Endothelial cell of umbilical vein (primary cell): ENCODE data around the gene KRT83. TPM values are rescaled to one million over a fixed set of nuclear protein-coding genes. Genes with fewer than 3 reads are reported as not detected.

Experiments used
- BruUV-seq: library from RNA; stranded (reverse); fragments of 400-500 nt; replicated peaks from 2 replicates; lab custom pipeline; 2021; lab: Mats Ljungman, UMichigan
- CTCF ChIA-PET: fragments of 300-600, 350-600 bp; sonication (Branson Sonifier 250); formaldehyde crosslinking; loops from one replicate; lab custom pipeline; 2021; ENCODE audit warnings: antibody characterized with exemption, inconsistent platforms; lab: Charles Lee
- POLR2A ChIA-PET: fragments of 300-600, 350-600 bp; sonication (Branson Sonifier 250); formaldehyde crosslinking; loops from one replicate; lab custom pipeline; 2021; ENCODE audit warnings: antibody characterized with exemption, inconsistent platforms; lab: Charles Lee
- DNase-seq: peaks from one replicate; pipeline ENCODE4 v3.0.0-alpha.2; 2011; ENCODE audit warnings: low read depth, low spot score
- FAIRE-seq: peaks from 2 replicates; lab custom pipeline; 2011; peaks lifted over from hg19 to GRCh38; lab: Jason Lieb, UNC
- H2AFZ ChIP-seq: 2 replicates; pipeline ENCODE4 v1.6.0; 2012; ENCODE audit warnings: low read depth, low read length, control low read depth, inconsistent platforms
- H3K27ac ChIP-seq: 2 replicates; pipeline ENCODE4 v1.5.1; 2011; ENCODE audit warnings: low read depth, mild to moderate bottlenecking, control low read depth, low read length, moderate library complexity; ENCODE audit not compliant: insufficient read depth
- H3K27me3 ChIP-seq, 2 experiments: 2 replicates each; pipeline versions ENCODE4 v1.6.0 to v1.6.1; 2011; ENCODE audit warnings: low read length in 2 of 2, mixed read lengths in 1 of 2; ENCODE audit not compliant: control insufficient read depth in 2 of 2, insufficient read depth in 2 of 2
- H3K36me3 ChIP-seq, 2 experiments: 2 replicates in 1 of 2; 3 replicates in 1 of 2; pipeline ENCODE4 v1.5.1; 2011; ENCODE audit warnings: low read length in 2 of 2, mild to moderate bottlenecking in 1 of 2, moderate library complexity in 1 of 2; ENCODE audit not compliant: control insufficient read depth in 2 of 2, insufficient read depth in 2 of 2; ENCODE audit errors: extremely low read depth in 1 of 2
- H3K4me1 ChIP-seq: 3 replicates; pipeline ENCODE4 v1.5.1; 2011; ENCODE audit warnings: mild to moderate bottlenecking, low read length; ENCODE audit not compliant: control insufficient read depth, insufficient read depth; ENCODE audit errors: extremely low read depth
- H3K4me2 ChIP-seq: 2 replicates; pipeline ENCODE4 v1.6.1; 2011; ENCODE audit warnings: low read length, control low read depth, mixed read lengths; ENCODE audit not compliant: insufficient read depth
- H3K4me3 ChIP-seq, 3 experiments: fragments of 200-600 bp in 1 of 3; sonication (generic), shearing (Covaris generic) in 1 of 3; replicated peaks in 1 of 3; 2 replicates each; pipeline ENCODE4 v1.5.1; 2011 to 2016; ENCODE audit warnings: control low read depth in 3 of 3, low read length in 3 of 3, mild to moderate bottlenecking in 2 of 3, inconsistent platforms in 1 of 3, low read depth in 1 of 3, moderate library complexity in 1 of 3; ENCODE audit not compliant: insufficient read depth in 1 of 3
- H3K79me2 ChIP-seq: 2 replicates; pipeline ENCODE4 v1.6.0; 2012; ENCODE audit warnings: low read length, inconsistent platforms; ENCODE audit not compliant: control insufficient read depth, insufficient read depth
- H3K9ac ChIP-seq: replicated peaks from 2 replicates; pipeline ENCODE3; 2011; ENCODE audit warnings: low read length, control low read depth; ENCODE audit not compliant: insufficient read depth; ENCODE audit errors: extremely low read depth
- H3K9me1 ChIP-seq: replicated peaks from 3 replicates; pipeline ENCODE4 v1.6.0; 2011; ENCODE audit warnings: mild to moderate bottlenecking, low read length; ENCODE audit not compliant: control insufficient read depth, insufficient read depth; ENCODE audit errors: extremely low read depth
- H3K9me3 ChIP-seq: replicated peaks from 2 replicates; pipeline ENCODE4 v1.5.1; 2012; ENCODE audit warnings: low read length, inconsistent platforms; ENCODE audit not compliant: control insufficient read depth, insufficient read depth
- H4K20me1 ChIP-seq: replicated peaks from 2 replicates; pipeline ENCODE3; 2011; ENCODE audit warnings: mild to moderate bottlenecking, low read length; ENCODE audit not compliant: control insufficient read depth, insufficient read depth; ENCODE audit errors: extremely low read depth
- EZH2 ChIP-seq: IDR thresholded peaks from 2 replicates; pipeline ENCODE4 v1.6.1; 2012; ENCODE audit warnings: borderline replicate concordance, low read depth, mild to moderate bottlenecking, moderate library complexity, low read length, inconsistent platforms; ENCODE audit not compliant: severe bottlenecking
- FOS ChIP-seq: IDR thresholded peaks from 2 replicates; pipeline ENCODE4 v1.6.1; 2011; ENCODE audit warnings: mild to moderate bottlenecking, low read length, moderate library complexity, borderline replicate concordance; ENCODE audit not compliant: insufficient read depth
- GATA2 ChIP-seq: IDR thresholded peaks from 2 replicates; pipeline ENCODE4 v1.7.0; 2011; ENCODE audit warnings: low read depth, mild to moderate bottlenecking, moderate library complexity, mixed read lengths, low read length; ENCODE audit not compliant: insufficient read length, insufficient read depth
- JUN ChIP-seq: IDR thresholded peaks from 2 replicates; pipeline ENCODE4 v1.6.1; 2011; ENCODE audit warnings: borderline replicate concordance, low read depth; ENCODE audit not compliant: insufficient read length, insufficient read depth
- MYC ChIP-seq: IDR thresholded peaks from one replicate; pipeline ENCODE4 v1.6.1; 2011; ENCODE audit warnings: mild to moderate bottlenecking, low read depth, low read length
- POLR2A ChIP-seq: IDR thresholded peaks from 2 replicates; pipeline ENCODE4 v1.6.1; 2012; ENCODE audit warnings: low read depth, mild to moderate bottlenecking, control low read depth, low read length
- POLR2AphosphoS5 ChIP-seq: IDR thresholded peaks from 2 replicates; pipeline ENCODE4 v1.6.1; 2012; ENCODE audit warnings: low read depth, mild to moderate bottlenecking, control low read depth, low read length, moderate library complexity; ENCODE audit not compliant: insufficient read depth
- dilution Hi-C: fragments of 300-500 bp; cut with MboI; formaldehyde crosslinking; loops from one replicate; pipeline ENCODE4 v1.15.0; 2019; ENCODE audit warnings: low sequenced_read_pairs; ENCODE audit not compliant: extremely low pct_ligation_motif_present
- intact Hi-C: fragments of 100-400 bp; cut with micrococcal nuclease; formaldehyde crosslinking; loops from one replicate; pipeline ENCODE4 v1.10.0; 2022
- polyA plus RNA-seq, 4 experiments: library from polyadenylated mRNA; depleted of rRNA in 3 of 4; stranded (reverse) in 3 of 4; unstranded in 1 of 4; fragments of >200 nt; gene quantifications; 2 replicates each; pipeline versions ENCODE4 v1.2.1 to v1.2.3, GENCODE V29; 2011 to 2012; ENCODE audit warnings: missing spikeins in 1 of 4
- total RNA-seq: library from RNA; stranded (reverse); gene quantifications from 2 replicates; pipeline ENCODE4 v1.2.3, GENCODE V29; 2021
- TF ChIP-seq, protein P1 (sequence below): IDR thresholded peaks from 2 replicates; pipeline ENCODE4 v1.6.1; 2011; ENCODE audit not compliant: insufficient read depth, insufficient read length
- TF ChIP-seq, protein P2 (sequence below), 2 donors: IDR thresholded peaks; 1 replicate in 1 of 2; 2 replicates in 1 of 2; pipeline ENCODE4 v1.5.1; 2011; ENCODE audit warnings: low read length in 2 of 2, mild to moderate bottlenecking in 2 of 2, moderate library complexity in 2 of 2, control low read depth in 1 of 2, inconsistent platforms in 1 of 2, low read depth in 1 of 2; ENCODE audit not compliant: insufficient read depth in 1 of 2; ENCODE audit errors: extremely low read depth in 1 of 2

The KRT83 gene
- total and polyA plus RNA-seq, 2 donors (not counting 3 experiments of a cell fraction or from before 2014, with no cell fraction given) = not detected

DNA sequence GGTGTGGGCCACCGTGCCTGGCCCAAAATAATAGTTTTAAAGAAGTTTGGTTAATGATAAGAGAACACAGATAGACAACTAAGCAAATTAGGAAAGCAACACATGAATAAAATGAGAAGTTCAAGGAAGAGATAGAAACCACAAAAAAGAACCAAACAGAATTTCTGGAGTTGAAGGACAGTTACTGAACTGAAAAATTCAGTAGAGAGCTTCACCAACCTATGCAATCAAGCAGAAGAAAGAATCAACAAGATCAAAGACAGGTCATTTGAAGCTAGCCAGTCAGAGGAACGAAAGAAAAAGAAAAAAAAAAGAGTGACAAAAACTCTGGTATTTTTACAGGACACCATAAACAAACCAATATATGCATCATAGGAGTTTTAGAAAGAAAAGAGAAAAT, 15.4 kb upstream of the KRT83 start:
- ChIA-PET CTCF (interaction anchor here (1.1 to 2.6 kb wide), 3 partner anchors 9 to 534 kb away, joined by 3 to 24 read pairs (median 5); no protein-coding TSS in a partner anchor), POLR2A (no interaction called here)

More for the DNA sequence above, 15.4 kb upstream of the KRT83 start:
- Histone ChIP-seq H3K9me1 (no peaks in the 10 kb centered on the region), H3K9ac (no peak overlapping the region), H3K4me3 (no peak overlapping the region), H3K4me2 (no peak overlapping the region), H3K4me1 (no peaks in the 10 kb centered on the region), H3K9me3 (no peaks in the 10 kb centered on the region), H3K27me3 (peaks cover 18 to 20% of the 10 kb centered on the region in 2 experiments), H3K36me3 (no peaks in the 10 kb centered on the region), H2AFZ (no peak overlapping the region), H3K27ac (no peak overlapping the region), H4K20me1 (no peaks in the 10 kb centered on the region), H3K79me2 (no peaks in the 10 kb centered on the region)
- dilution Hi-C loops (no loop called here), intact Hi-C loops (no loop called here)
- no TSS peak for BruUV-seq
- no peak for FAIRE-seq
- no peak for TF ChIP-seq POLR2AphosphoS5
- no peak for TF ChIP-seq JUN
- TF ChIP-seq, protein P1, sequence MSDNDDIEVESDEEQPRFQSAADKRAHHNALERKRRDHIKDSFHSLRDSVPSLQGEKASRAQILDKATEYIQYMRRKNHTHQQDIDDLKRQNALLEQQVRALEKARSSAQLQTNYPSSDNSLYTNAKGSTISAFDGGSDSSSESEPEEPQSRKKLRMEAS = no peak
- TF ChIP-seq, protein P2, sequence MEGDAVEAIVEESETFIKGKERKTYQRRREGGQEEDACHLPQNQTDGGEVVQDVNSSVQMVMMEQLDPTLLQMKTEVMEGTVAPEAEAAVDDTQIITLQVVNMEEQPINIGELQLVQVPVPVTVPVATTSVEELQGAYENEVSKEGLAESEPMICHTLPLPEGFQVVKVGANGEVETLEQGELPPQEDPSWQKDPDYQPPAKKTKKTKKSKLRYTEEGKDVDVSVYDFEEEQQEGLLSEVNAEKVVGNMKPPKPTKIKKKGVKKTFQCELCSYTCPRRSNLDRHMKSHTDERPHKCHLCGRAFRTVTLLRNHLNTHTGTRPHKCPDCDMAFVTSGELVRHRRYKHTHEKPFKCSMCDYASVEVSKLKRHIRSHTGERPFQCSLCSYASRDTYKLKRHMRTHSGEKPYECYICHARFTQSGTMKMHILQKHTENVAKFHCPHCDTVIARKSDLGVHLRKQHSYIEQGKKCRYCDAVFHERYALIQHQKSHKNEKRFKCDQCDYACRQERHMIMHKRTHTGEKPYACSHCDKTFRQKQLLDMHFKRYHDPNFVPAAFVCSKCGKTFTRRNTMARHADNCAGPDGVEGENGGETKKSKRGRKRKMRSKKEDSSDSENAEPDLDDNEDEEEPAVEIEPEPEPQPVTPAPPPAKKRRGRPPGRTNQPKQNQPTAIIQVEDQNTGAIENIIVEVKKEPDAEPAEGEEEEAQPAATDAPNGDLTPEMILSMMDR (IDR thresholded peaks at IDR 0.05; ENCODE audit: extremely low read depth in 1 of 2, insufficient read depth in 1 of 2, low read depth in 1 of 2, low read length in 2 of 2) = no peak
- TF ChIP-seq POLR2A = no peak
- no peak for TF ChIP-seq MYC
- TF ChIP-seq EZH2 = no peak
- no peak for TF ChIP-seq GATA2
- no peak for TF ChIP-seq FOS
- DNase-seq = no peak
